RWPE1 (cell line): ENCODE data around the gene CATSPERD.

Experiments
- CTCF ChIA-PET: fragments of 350-600 bp; sonication (Branson Sonifier 250); formaldehyde crosslinking; extraction: SDS; loops from one replicate; lab custom pipeline; 2021; lab: Yijun Ruan, JAX
- POLR2A ChIA-PET: fragments of 400-600 bp; formaldehyde crosslinking; extraction: SDS; loops from one replicate; lab custom pipeline; 2020; ENCODE audit warnings: antibody characterized with exemption; ENCODE audit not compliant: low non-redundant PET; lab: Yijun Ruan, JAX
- DNase-seq: peaks from one replicate; pipeline ENCODE4 v3.0.0; 2012; ENCODE audit warnings: low spot score
- H3K27ac ChIP-seq: fragments of 450-650 bp; 2 replicates; pipeline ENCODE4 v1.5.1; 2017
- CTCF ChIP-seq: fragments of 450-650 bp; conservative IDR thresholded peaks from 2 replicates; pipeline ENCODE4 v1.5.1; 2017; ENCODE audit warnings: low read depth, mild to moderate bottlenecking

CATSPERD gene

GRCh38 chr19:5798244-5798643, 77.8 kb downstream of the CATSPERD start:
- no peak for DNase-seq
- POLR2A ChIA-PET: no interaction called here
- H3K27ac ChIP-seq: no peak overlapping the region
- CTCF ChIA-PET: interaction anchor here (1.0 kb wide), 1 partner anchor 30 kb away, joined by 5 read pairs; no protein-coding TSS in a partner anchor
- no peak for TF ChIP-seq CTCF

- POLR2A ChIA-PET: no interaction called here
- no peak for DNase-seq
- no peak overlapping the region for H3K27ac ChIP-seq
- CTCF ChIA-PET: interaction anchor here (0.5 kb wide), 1 partner anchor 12 kb away, joined by 3 read pairs; no protein-coding TSS in a partner anchor
- TF ChIP-seq CTCF: no peak
These were observed 79.1 kb downstream of the CATSPERD start for GRCh38 chr19:5799247-5800241.

DNA sequence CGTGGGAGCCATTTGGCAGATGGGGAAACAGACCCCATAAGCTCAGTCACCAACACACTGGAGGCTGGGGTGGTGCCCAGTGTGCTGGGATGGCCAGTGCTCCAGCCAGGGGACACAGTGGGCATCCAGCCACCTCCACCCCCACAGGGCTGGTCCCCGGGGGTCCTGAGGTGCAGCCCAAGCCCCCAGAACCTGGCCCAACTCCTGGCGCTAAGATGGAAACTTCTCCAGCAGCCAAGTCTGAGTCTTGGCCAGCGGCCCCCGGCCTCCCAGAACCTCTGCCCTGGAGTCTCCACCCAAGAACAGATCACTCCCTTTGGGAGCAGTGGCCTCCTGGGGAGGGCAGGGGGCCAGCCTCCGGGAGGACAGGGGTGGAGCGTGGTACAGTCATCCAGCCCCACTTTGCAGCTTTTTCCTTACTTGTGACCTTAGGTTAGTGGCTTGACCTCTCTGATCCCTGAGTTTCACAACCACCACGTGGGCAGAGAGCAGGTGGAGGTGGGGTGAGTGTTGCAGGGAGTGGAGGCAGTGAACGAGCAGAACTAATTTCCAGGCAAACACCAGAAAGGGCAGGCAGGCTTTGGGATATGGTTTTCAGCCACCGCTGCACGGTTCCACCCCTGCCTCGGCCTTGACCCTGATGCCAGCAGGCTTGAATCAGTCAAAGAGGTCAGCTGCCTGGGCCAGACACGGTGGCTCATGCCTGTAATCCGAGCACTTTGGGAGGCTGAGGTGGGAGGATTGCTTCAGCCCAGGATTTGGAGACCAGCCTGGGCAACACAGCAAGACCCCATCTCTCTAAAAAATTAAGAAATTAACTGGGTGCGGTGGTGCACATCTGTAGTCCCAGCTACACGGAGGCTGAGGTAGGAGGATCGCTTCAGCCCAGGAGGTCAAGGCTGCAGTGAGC, 80.2 kb downstream of the CATSPERD start:
- no peak for TF ChIP-seq CTCF
- no peak overlapping the region for H3K27ac ChIP-seq
- ChIA-PET POLR2A (no interaction called here), CTCF (no interaction called here)
- DNase-seq: no peak

- ChIA-PET CTCF (interaction anchor here (0.5 to 0.6 kb wide), 2 partner anchors 8 to 44 kb away, joined by 3 read pairs; no protein-coding TSS in a partner anchor), POLR2A (no interaction called here)
- no peak for DNase-seq
- no peak overlapping the region for H3K27ac ChIP-seq
- no peak for TF ChIP-seq CTCF
These were observed 81.6 kb downstream of the CATSPERD start for GRCh38 chr19:5801796-5802619.

DNA sequence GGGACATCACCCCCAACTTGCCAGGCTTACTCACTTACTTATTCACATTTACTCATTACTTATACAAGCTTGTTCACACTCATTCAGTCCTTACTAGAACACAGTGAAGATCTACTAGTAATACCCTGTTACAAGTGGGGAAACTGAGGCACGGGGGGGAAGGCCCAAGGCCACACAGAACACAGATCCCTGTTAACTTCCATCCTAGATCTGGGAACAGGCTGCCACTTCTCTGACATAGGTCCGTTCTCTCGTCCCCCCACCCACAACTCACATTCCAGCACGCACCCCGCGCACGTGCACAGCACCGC, 83.0 kb downstream of the CATSPERD start:
- ChIA-PET CTCF (interaction anchor here (0.5 to 1.7 kb wide), 28 partner anchors 8 to 241 kb away, joined by 3 to 20 read pairs (median 4); partner anchors contain the start of genes CAPS, CATSPERD, DUS3L and FUT3), POLR2A (interaction anchor here (1.2 kb wide), 1 partner anchor 24 kb away, joined by 4 read pairs; no protein-coding TSS in a partner anchor)
- peak overlapping the region; percentile 39; the same call in 1 of the 2 replicates for H3K27ac ChIP-seq
- no peak for TF ChIP-seq CTCF
- no peak for DNase-seq
